Mammary epithelial cell (primary cell): ENCODE data around the gene SLC25A45.

ENCODE experiments used
- CTCF ChIP-seq, 2 donors: IDR thresholded peaks in 1 of 2; conservative IDR thresholded peaks in 1 of 2; 2 replicates each; pipeline ENCODE4 v1.5.1; 2011 to 2012; ENCODE audit warnings: inconsistent platforms in 2 of 2, low read length in 2 of 2, mild to moderate bottlenecking in 2 of 2, control low read depth in 1 of 2, low read depth in 1 of 2; ENCODE audit not compliant: insufficient read depth in 1 of 2; ENCODE audit errors: extremely low read depth in 1 of 2
- EZH2 ChIP-seq: IDR thresholded peaks from 2 replicates; pipeline ENCODE4 v1.6.1; 2012; ENCODE audit warnings: low read length, inconsistent platforms, borderline replicate concordance

- no peak for TF ChIP-seq CTCF (conservative IDR thresholded peaks at IDR 0.05 in 1 of 2, IDR thresholded peaks at IDR 0.05 in 1 of 2; ENCODE audit: extremely low read depth in 1 of 2, insufficient read depth in 1 of 2, low read depth in 1 of 2, low read length in 2 of 2)
- no peak for TF ChIP-seq EZH2
Observed at GRCh38 chr11:65327021-65327420, 55.4 kb downstream of the SLC25A45 start.
